ENCODE results near the gene BATF3.

DNA sequence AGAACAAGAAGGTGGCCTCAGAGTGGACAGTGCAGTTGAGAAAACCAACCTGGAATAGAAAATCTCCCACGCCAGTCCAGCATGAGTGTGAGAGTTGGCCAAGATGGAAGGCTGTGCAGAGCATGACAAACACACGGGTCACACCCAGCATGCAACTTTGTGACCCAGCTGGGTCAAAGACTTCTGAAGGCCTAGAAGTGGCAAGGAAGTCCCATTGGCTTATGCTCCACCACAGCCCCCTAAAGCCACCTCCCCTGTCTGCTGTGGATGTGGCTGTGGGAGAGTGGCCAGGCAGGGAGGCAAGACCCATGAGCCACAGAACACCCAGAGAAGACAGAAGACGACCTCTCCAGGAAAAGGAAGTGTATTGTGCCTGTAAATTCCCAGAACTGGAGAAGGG lies 13.6 kb downstream of the BATF3 start:
- TF ChIP-seq, protein P1, sequence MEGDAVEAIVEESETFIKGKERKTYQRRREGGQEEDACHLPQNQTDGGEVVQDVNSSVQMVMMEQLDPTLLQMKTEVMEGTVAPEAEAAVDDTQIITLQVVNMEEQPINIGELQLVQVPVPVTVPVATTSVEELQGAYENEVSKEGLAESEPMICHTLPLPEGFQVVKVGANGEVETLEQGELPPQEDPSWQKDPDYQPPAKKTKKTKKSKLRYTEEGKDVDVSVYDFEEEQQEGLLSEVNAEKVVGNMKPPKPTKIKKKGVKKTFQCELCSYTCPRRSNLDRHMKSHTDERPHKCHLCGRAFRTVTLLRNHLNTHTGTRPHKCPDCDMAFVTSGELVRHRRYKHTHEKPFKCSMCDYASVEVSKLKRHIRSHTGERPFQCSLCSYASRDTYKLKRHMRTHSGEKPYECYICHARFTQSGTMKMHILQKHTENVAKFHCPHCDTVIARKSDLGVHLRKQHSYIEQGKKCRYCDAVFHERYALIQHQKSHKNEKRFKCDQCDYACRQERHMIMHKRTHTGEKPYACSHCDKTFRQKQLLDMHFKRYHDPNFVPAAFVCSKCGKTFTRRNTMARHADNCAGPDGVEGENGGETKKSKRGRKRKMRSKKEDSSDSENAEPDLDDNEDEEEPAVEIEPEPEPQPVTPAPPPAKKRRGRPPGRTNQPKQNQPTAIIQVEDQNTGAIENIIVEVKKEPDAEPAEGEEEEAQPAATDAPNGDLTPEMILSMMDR (IDR thresholded peaks at IDR 0.05; ENCODE audit: borderline replicate concordance, extremely low read depth, low read length, poor library complexity, severe bottlenecking) = no peak
- TF ChIP-seq EZH2 (IDR thresholded peaks at IDR 0.05; ENCODE audit: borderline replicate concordance, low read depth, low read length, severe bottlenecking) = no peak

Measured in DND-41 (cell line).